Measurements from ENCODE around the gene TEC.

GRCh38 chr4:48152259-48152658 is 117.4 kb downstream of the TEC start:
- TF ChIP-seq POLR2A (IDR thresholded peaks at IDR 0.05) (no peak), CTCF (IDR thresholded peaks at IDR 0.05) (no peak)
